Fibroblast of the aortic adventitia (primary cell): ENCODE results near the gene CBLN4. TPM values are rescaled to one million over a fixed set of nuclear protein-coding genes. Genes with fewer than 3 reads are reported as not detected.

Experiments
- DNase-seq: peaks from one replicate; pipeline ENCODE4 v3.0.0-alpha.2; 2010; ENCODE audit warnings: low read depth
- H3K4me3 ChIP-seq: 2 replicates; pipeline ENCODE4 v1.5.1; 2011; ENCODE audit warnings: low read depth, mild to moderate bottlenecking, control low read depth, low read length, moderate library complexity
- CTCF ChIP-seq: IDR thresholded peaks from 2 replicates; pipeline ENCODE4 v1.5.1; 2011; ENCODE audit warnings: mild to moderate bottlenecking, low read length, control low read depth, inconsistent platforms; ENCODE audit not compliant: insufficient read depth
- total RNA-seq: library from RNA; depleted of rRNA; stranded (reverse); fragments of >200 nt; gene quantifications from 2 replicates; pipeline ENCODE4 v1.2.3, GENCODE V29; 2012; ENCODE audit warnings: low replicate concordance

Gene CBLN4
- total RNA-seq, 1 donor = not detected

GRCh38 chr20:55947701-55948100 is 57.6 kb downstream of the CBLN4 start:
- no peak for TF ChIP-seq CTCF
- no peak overlapping the region for H3K4me3 ChIP-seq
- no peak for DNase-seq

Other genes starting within 250 kb of the CBLN4 start
- not detected in 2 replicates for gene MC3R, start 243.2 kb upstream of the CBLN4 start, total RNA-seq